ENCODE data around the gene PPM1H. TPM values are rescaled to one million over a fixed set of nuclear protein-coding genes. Genes with fewer than 3 reads are reported as not detected.

The PPM1H gene
- total and polyA plus RNA-seq, 12 donors = 0.81 to 5.5 (median 2.6) TPM

- Histone ChIP-seq H3K4me3 (no peak overlapping the region), H3K9me3 (replicated peaks in 1 of 3) (no peaks in the 10 kb centered on the region), H3K27me3 (no peaks in the 10 kb centered on the region), H3K36me3 (replicated peaks in 1 of 2) (no peaks in the 10 kb centered on the region), H3K27ac (no peak overlapping the region), H3K4me1 (replicated peaks in 1 of 2) (no peaks in the 10 kb centered on the region)
- 71 to 84% (median 78%) methylated on average over 4 of the region's 4 CpGs for WGBS, 4 donors
- intact Hi-C loops (cut with DNase I) = no loop called here
- no peak for TF ChIP-seq CTCF (IDR thresholded peaks at IDR 0.05)
- TF ChIP-seq POLR2A (IDR thresholded peaks at IDR 0.05) = no peak
- no peak for DNase-seq
Measured at GRCh38 chr12:62912644-62913043, 22.3 kb downstream of the PPM1H start.

GRCh38 chr12:62911286-62911685 is 23.7 kb downstream of the PPM1H start:
- Histone ChIP-seq H3K4me3 (no peak overlapping the region), H3K27ac (no peak overlapping the region), H3K9me3 (replicated peaks in 1 of 3) (no peaks in the 10 kb centered on the region), H3K27me3 (no peaks in the 10 kb centered on the region), H3K36me3 (replicated peaks in 1 of 2) (no peaks in the 10 kb centered on the region), H3K4me1 (replicated peaks in 1 of 2) (no peaks in the 10 kb centered on the region)
- no peak for DNase-seq
- 80 to 89% (median 83%) methylated on average over 4 of the region's 4 CpGs for WGBS, 4 donors
- TF ChIP-seq POLR2A (IDR thresholded peaks at IDR 0.05) (no peak), CTCF (IDR thresholded peaks at IDR 0.05) (no peak)
- intact Hi-C loops (cut with DNase I) = no loop called here

- H3K9me3 ChIP-seq (replicated peaks in 1 of 3) = no peaks in the 10 kb centered on the region
- intact Hi-C loops (cut with DNase I) = no loop called here
- no peak for TF ChIP-seq POLR2A (IDR thresholded peaks at IDR 0.05)
- no peak for TF ChIP-seq CTCF (IDR thresholded peaks at IDR 0.05)
- no peak for DNase-seq
- no peaks in the 10 kb centered on the region for H3K36me3 ChIP-seq (replicated peaks in 1 of 2)
- no peaks in the 10 kb centered on the region for H3K4me1 ChIP-seq (replicated peaks in 1 of 2)
- H3K27me3 ChIP-seq = no peaks in the 10 kb centered on the region
- WGBS, 4 donors = 62 to 73% (median 67%) methylated on average over 5 of the region's 5 CpGs
- no peak overlapping the region for H3K4me3 ChIP-seq
- no peak overlapping the region for H3K27ac ChIP-seq
Measured at GRCh38 chr12:62910549-62911169, 24.3 kb downstream of the PPM1H start.

GRCh38 chr12:62909340-62909739 is 25.6 kb downstream of the PPM1H start:
- 91 to 100% (median 95%) methylated on average over 1 of the region's 1 CpG for WGBS, 4 donors
- Histone ChIP-seq H3K27ac (no peak overlapping the region), H3K36me3 (replicated peaks in 1 of 2) (no peaks in the 10 kb centered on the region), H3K4me1 (replicated peaks in 1 of 2) (no peaks in the 10 kb centered on the region), H3K27me3 (no peaks in the 10 kb centered on the region), H3K4me3 (no peak overlapping the region), H3K9me3 (replicated peaks in 1 of 3) (no peaks in the 10 kb centered on the region)
- no peak for DNase-seq
- intact Hi-C loops (cut with DNase I) = no loop called here
- no peak for TF ChIP-seq CTCF (IDR thresholded peaks at IDR 0.05)

Data from adrenal gland (tissue), 12 donors.